ENCODE data around the gene JADE2. TPM values are rescaled to one million over a fixed set of nuclear protein-coding genes. Genes with fewer than 3 reads are reported as not detected.
A peak's percentile ranks its signal among the peaks of the same experiment; 100 is the strongest.

Gene JADE2
- polyA plus RNA-seq, 2 of the 4 experiments (the other 2 are of a cell fraction): 24.0 to 27.1 TPM

GRCh38 chr5:134554319-134555222 lies 29.1 kb downstream of the JADE2 start (continued):
- peak; percentile 81 for TF ChIP-seq USF2 (IDR thresholded peaks at IDR 0.05)
- TF ChIP-seq CEBPB (IDR thresholded peaks at IDR 0.05): peak in 1 of 2 experiments; percentile 16; a peak in 1 of 4 replicates
- 0 out of 2 replicates have a peak, but pooled peaks have one; percentile 24 for TF ChIP-seq FOXS1 (CRISPR knock-in tag; IDR thresholded peaks at IDR 0.05)
- no peak for TF ChIP-seq FOSL2 (IDR thresholded peaks at IDR 0.05)
- peak; percentile 21; the same call in 1 of the 2 replicates for TF ChIP-seq FOSL2 (CRISPR knock-in tag; IDR thresholded peaks at IDR 0.05)
- TF ChIP-seq HOXB13 (CRISPR knock-in tag; IDR thresholded peaks at IDR 0.05; ENCODE audit: low read depth): peak; percentile 56; the same call in 1 of the 2 replicates
- TF ChIP-seq MAX (IDR thresholded peaks at IDR 0.05): peak; percentile 98
- TF ChIP-seq NFE2L2 (conservative IDR thresholded peaks at IDR 0.05; ENCODE audit: low read length): no peak

GRCh38 chr5:134555223-134555889 lies 29.9 kb downstream of the JADE2 start:
- peak; percentile 29 to 36 for ATAC-seq
- Histone ChIP-seq H3K4me1 (peaks cover 66% of the 10 kb centered on the region), H3K27ac (peak overlapping the region; percentile 79 to 88)

GRCh38 chr5:134555890-134556311 lies 30.4 kb downstream of the JADE2 start:
- DNase-seq (ENCODE audit: low read depth in 1 of 2, low spot score in 1 of 2): peak; percentile 90 to 92
- no peak for FAIRE-seq
- peak; percentile 57 to 78 for ATAC-seq
- Histone ChIP-seq H3K4me1 (peaks cover 62% of the 10 kb centered on the region), H3K9me3 (no peaks in the 10 kb centered on the region), H3K27ac (peak overlapping the region; percentile 79 to 88), H3K4me3 (no peak overlapping the region), H3K4me2 (peak overlapping the region; percentile 63)
- WGBS (ENCODE audit: missing lambda C conversion rate): 17% methylated on average over 11 of the region's 11 CpGs
- CTCF ChIA-PET: interaction anchor here (0.7 to 3.9 kb wide), 8 partner anchors 9 to 254 kb away, joined by 3 to 29 read pairs (median 6); partner anchors contain the start of gene JADE2
- POLR2A ChIA-PET: interaction anchor here (0.5 to 1.9 kb wide), 5 partner anchors 28 to 373 kb away, joined by 4 to 7 read pairs (median 5); no protein-coding TSS in a partner anchor
- TF ChIP-seq MAX (IDR thresholded peaks at IDR 0.05) (no peak; the same call in 1 of the 2 replicates), CHD2 (IDR thresholded peaks at IDR 0.05; ENCODE audit: low read length, partially characterized antibody) (no peak), ATOH8 (CRISPR knock-in tag; IDR thresholded peaks at IDR 0.05; ENCODE audit: low read depth) (peak; percentile 17; the same call in 1 of the 2 replicates), E2F6 (IDR thresholded peaks at IDR 0.05; ENCODE audit: borderline replicate concordance, low read depth) (no peak), MAFK (IDR thresholded peaks at IDR 0.05; ENCODE audit: partially characterized antibody) (peak; percentile 65), FOSL2 (IDR thresholded peaks at IDR 0.05) (no peak), FOSL2 (CRISPR knock-in tag; IDR thresholded peaks at IDR 0.05) (peak; percentile 74), PHF8 (IDR thresholded peaks at IDR 0.05; ENCODE audit: borderline replicate concordance, low read depth) (no peak), RAD21 (conservative IDR thresholded peaks at IDR 0.05 in 1 of 2, IDR thresholded peaks at IDR 0.05 in 1 of 2) (0 out of 5 replicates have a peak, but pooled peaks of 1 of the 2 experiments have one; percentile 7), GATA3 (IDR thresholded peaks at IDR 0.05; ENCODE audit: borderline replicate concordance) (peak; percentile 53; the same call in 1 of the 2 replicates), HOXA7 (CRISPR knock-in tag; IDR thresholded peaks at IDR 0.05) (no peak), HEYL (CRISPR knock-in tag; IDR thresholded peaks at IDR 0.05) (no peak), HOXB5 (CRISPR knock-in tag; IDR thresholded peaks at IDR 0.05) (0 out of 2 replicates have a peak, but pooled peaks have one; percentile 28), REST (IDR thresholded peaks at IDR 0.05) (no peak), KDM1A (IDR thresholded peaks at IDR 0.05; ENCODE audit: low read depth) (no peak), RCOR1 (IDR thresholded peaks at IDR 0.05; ENCODE audit: low read depth, low read length) (no peak)

More at GRCh38 chr5:134555223-134555889, 29.9 kb downstream of the JADE2 start:
- CTCF ChIA-PET: interaction anchor here (0.6 to 3.9 kb wide), 14 partner anchors 9 to 253 kb away, joined by 3 to 29 read pairs (median 4); partner anchors contain the start of gene JADE2
- Histone ChIP-seq H3K4me2 (peak overlapping the region; percentile 63), H3K4me3 (no peak overlapping the region), H3K9me3 (no peaks in the 10 kb centered on the region)
- TF ChIP-seq FOSL2 (IDR thresholded peaks at IDR 0.05): no peak
- TF ChIP-seq FOSL2 (CRISPR knock-in tag; IDR thresholded peaks at IDR 0.05): no peak
- peak; percentile 13; the same call in 1 of the 2 replicates for TF ChIP-seq MAX (IDR thresholded peaks at IDR 0.05)
- no peak for TF ChIP-seq ZSCAN20 (CRISPR knock-in tag; IDR thresholded peaks at IDR 0.05)
- no peak for TF ChIP-seq MAFK (IDR thresholded peaks at IDR 0.05; ENCODE audit: partially characterized antibody)
- no peak for TF ChIP-seq CHD2 (IDR thresholded peaks at IDR 0.05; ENCODE audit: low read length, partially characterized antibody)
- FAIRE-seq (no peak), DNase-seq (ENCODE audit: low read depth in 1 of 2, low spot score in 1 of 2) (no peak)
- POLR2A ChIA-PET: interaction anchor here (0.9 to 1.9 kb wide), 3 partner anchors 28 to 89 kb away, joined by 4 to 7 read pairs (median 5); no protein-coding TSS in a partner anchor
- WGBS (ENCODE audit: missing lambda C conversion rate): 85% methylated on average over 5 of the region's 7 CpGs

Measured in A549 (cell line).